ENCODE measurements around the gene G6PC2. TPM values are rescaled to one million over a fixed set of nuclear protein-coding genes. Genes with fewer than 3 reads are reported as not detected.

Gene G6PC2
- total RNA-seq, 1 donor from 2014 or later: not detected

DNA sequence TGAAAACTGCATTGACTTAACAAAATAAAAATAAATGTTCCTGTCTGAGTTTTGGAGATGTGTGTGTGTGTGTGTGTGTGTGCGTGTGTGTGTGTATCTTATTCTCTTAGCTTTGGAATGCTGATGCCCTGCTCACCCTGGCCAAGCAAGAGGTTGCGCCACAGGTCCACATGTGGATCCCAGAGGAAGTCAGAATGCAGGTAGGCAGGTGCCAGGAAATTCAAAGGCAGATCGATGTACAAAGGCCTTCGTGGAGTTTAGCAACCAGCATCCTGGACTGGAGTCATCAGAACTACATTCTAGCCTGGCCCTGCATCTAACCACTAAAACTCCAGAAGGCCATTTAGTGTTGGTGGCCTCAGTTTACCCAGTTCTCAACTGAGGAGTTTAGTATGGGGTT is 12.4 kb downstream of the G6PC2 start:
- Mint-ChIP-seq H3K4me1 (ENCODE audit: low read depth, unreplicated experiment) (peaks cover 42% of the 10 kb centered on the region), H3K27me3 (ENCODE audit: unreplicated experiment) (peaks cover 6% of the 10 kb centered on the region), H3K36me3 (ENCODE audit: unreplicated experiment) (no peaks in the 10 kb centered on the region), H3K9me3 (ENCODE audit: unreplicated experiment) (peaks cover 9% of the 10 kb centered on the region), H3K27ac (ENCODE audit: unreplicated experiment) (peak overlapping the region; percentile 91), H3K4me3 (ENCODE audit: unreplicated experiment) (peak overlapping the region; percentile 59)
- TF ChIP-seq, protein P1, sequence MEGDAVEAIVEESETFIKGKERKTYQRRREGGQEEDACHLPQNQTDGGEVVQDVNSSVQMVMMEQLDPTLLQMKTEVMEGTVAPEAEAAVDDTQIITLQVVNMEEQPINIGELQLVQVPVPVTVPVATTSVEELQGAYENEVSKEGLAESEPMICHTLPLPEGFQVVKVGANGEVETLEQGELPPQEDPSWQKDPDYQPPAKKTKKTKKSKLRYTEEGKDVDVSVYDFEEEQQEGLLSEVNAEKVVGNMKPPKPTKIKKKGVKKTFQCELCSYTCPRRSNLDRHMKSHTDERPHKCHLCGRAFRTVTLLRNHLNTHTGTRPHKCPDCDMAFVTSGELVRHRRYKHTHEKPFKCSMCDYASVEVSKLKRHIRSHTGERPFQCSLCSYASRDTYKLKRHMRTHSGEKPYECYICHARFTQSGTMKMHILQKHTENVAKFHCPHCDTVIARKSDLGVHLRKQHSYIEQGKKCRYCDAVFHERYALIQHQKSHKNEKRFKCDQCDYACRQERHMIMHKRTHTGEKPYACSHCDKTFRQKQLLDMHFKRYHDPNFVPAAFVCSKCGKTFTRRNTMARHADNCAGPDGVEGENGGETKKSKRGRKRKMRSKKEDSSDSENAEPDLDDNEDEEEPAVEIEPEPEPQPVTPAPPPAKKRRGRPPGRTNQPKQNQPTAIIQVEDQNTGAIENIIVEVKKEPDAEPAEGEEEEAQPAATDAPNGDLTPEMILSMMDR (IDR thresholded peaks at IDR 0.05; ENCODE audit: partially characterized antibody, unreplicated experiment): no peak
- no peak for DNase-seq

DNA sequence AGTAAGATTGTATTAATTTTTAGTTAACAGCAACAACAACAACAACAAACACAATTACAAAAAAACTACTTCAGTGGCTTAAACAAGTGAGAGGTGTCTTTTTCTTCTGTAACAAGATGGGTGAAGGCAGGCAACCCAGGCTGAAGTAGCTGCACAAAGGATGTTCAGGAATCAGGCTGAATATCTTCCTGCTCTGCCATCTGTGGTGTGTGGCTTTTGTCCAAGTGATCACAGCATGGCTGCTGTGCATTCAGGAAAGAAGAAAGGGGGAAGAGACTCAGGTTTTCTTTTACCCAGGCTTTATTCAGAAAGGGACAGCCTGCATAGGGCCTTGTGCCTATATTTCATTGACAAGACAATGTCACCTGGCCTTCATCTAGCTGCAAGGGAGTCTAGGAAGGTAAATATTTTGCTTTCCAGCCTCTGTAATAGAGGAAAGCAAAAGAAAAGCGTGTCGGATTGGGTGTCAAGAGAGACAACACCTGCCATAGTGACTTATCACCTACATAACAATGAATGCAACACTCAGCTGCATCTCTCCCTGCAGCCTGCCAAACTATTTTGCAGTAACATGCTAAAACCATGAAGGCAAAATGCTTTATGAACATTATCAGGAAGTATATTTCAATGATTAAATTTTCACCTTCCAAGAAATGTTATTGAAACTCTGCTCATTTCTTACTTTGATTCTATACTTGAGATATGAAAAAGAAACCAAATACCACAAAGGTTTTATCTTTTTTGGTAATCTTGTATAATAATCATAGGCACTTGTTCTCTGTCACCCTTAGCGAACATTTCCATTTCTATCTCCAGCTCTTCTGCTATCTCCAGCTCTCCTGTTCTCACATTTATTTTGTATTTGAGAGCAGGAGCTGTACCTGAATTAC is 14.6 kb downstream of the G6PC2 start:
- TF ChIP-seq, protein P1 (IDR thresholded peaks at IDR 0.05; ENCODE audit: partially characterized antibody, unreplicated experiment): no peak
- peaks cover 9% of the 10 kb centered on the region for H3K9me3 Mint-ChIP-seq (ENCODE audit: unreplicated experiment)
- H3K36me3 Mint-ChIP-seq (ENCODE audit: unreplicated experiment): no peaks in the 10 kb centered on the region
- peaks cover 6% of the 10 kb centered on the region for H3K27me3 Mint-ChIP-seq (ENCODE audit: unreplicated experiment)
- H3K4me1 Mint-ChIP-seq (ENCODE audit: low read depth, unreplicated experiment): peaks cover 35% of the 10 kb centered on the region
- H3K4me3 Mint-ChIP-seq (ENCODE audit: unreplicated experiment): no peak overlapping the region
- peak overlapping the region; percentile 75 for H3K27ac Mint-ChIP-seq (ENCODE audit: unreplicated experiment)
- DNase-seq: no peak

DNA sequence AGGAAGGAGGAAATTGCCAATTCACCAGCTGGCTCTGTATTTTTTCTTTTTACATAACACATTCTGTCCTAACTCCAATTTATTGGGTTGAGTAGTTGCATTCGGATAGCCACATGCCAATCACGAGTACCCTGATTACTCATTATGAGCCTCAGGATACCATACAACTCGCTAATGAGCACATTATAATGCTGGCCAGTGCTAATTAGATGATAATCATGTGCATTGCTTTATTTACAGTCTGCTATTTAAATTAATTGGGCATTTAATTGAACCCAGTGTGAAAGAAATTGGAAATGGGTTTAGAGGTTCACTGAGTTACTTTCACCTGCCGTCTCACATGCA is 15.2 kb downstream of the G6PC2 start:
- no peak for DNase-seq
- Mint-ChIP-seq H3K27me3 (ENCODE audit: unreplicated experiment) (peaks cover 6% of the 10 kb centered on the region), H3K9me3 (ENCODE audit: unreplicated experiment) (peaks cover 8% of the 10 kb centered on the region), H3K27ac (ENCODE audit: unreplicated experiment) (peak overlapping the region; percentile 28), H3K4me3 (ENCODE audit: unreplicated experiment) (no peak overlapping the region), H3K36me3 (ENCODE audit: unreplicated experiment) (no peaks in the 10 kb centered on the region), H3K4me1 (ENCODE audit: low read depth, unreplicated experiment) (peaks cover 32% of the 10 kb centered on the region)
- TF ChIP-seq, protein P1 (IDR thresholded peaks at IDR 0.05; ENCODE audit: partially characterized antibody, unreplicated experiment): no peak

DNA sequence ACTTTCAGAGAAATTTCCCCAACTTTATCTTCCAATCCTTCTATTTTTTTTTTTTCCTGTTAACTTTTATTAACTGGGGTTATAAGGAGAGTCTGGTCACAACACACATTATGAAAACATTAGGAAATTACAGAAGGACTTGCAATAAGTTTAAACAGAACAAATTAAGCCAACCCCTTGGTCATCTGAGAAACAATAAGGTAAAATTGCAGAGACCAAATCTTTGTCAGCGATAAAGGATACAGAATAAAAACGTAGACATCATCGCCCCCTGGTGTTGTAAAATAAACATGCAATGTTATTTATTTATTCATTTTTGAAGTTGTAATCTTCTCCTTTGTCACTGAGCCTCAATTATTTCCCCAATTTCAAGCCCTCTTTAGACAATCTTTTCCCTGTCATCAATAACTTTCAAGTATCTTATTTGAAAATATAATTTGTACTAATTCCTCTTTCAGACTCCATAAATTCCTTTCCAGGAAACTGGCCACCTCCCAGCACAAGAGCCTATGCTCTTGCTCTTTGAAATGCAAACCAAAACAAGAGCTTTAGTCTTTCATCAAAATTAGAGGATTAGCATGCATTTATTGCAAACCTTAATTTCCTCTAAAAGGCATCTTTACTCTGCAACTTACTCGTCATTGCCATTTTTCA is 19.5 kb downstream of the G6PC2 start:
- no peaks in the 10 kb centered on the region for H3K27me3 Mint-ChIP-seq (ENCODE audit: unreplicated experiment)
- TF ChIP-seq, protein P1 (IDR thresholded peaks at IDR 0.05; ENCODE audit: partially characterized antibody, unreplicated experiment): peak; percentile 92
- no peaks in the 10 kb centered on the region for H3K36me3 Mint-ChIP-seq (ENCODE audit: unreplicated experiment)
- no peak overlapping the region for H3K27ac Mint-ChIP-seq (ENCODE audit: unreplicated experiment)
- H3K9me3 Mint-ChIP-seq (ENCODE audit: unreplicated experiment): peaks cover 2% of the 10 kb centered on the region
- H3K4me1 Mint-ChIP-seq (ENCODE audit: low read depth, unreplicated experiment): peaks cover 1% of the 10 kb centered on the region
- H3K4me3 Mint-ChIP-seq (ENCODE audit: unreplicated experiment): no peak overlapping the region
- DNase-seq: no peak
